SKM-1 treated with dmso at 0.1 percent for 144 hours (cell line): ENCODE data around the gene TACSTD2.
"Not testable (repeated sequence)": the region's sequence is repeated elsewhere in the genome, so short reads cannot be mapped to it uniquely, and the experiment has no call there.

Source experiments
- DNase-seq: peaks from one replicate; lab custom pipeline; 2025; ENCODE audit not compliant: unreplicated experiment; lab: John Stamatoyannopoulos, UW

TACSTD2 gene

GRCh38 chr1:58576727-58577653 is at the start of gene TACSTD2:
Gene TACSTD2 (minus strand): TSS chr1:58577252. CDS start chr1:58577156, 96 bp downstream.
- DNase-seq = no peak

- DNase-seq = no peak
These were observed 49.2 kb upstream of the TACSTD2 start for GRCh38 chr1:58626293-58626692.

- DNase-seq = not testable (repeated sequence)
These were observed 46.2 kb upstream of the TACSTD2 start for GRCh38 chr1:58623259-58623658.

DNA sequence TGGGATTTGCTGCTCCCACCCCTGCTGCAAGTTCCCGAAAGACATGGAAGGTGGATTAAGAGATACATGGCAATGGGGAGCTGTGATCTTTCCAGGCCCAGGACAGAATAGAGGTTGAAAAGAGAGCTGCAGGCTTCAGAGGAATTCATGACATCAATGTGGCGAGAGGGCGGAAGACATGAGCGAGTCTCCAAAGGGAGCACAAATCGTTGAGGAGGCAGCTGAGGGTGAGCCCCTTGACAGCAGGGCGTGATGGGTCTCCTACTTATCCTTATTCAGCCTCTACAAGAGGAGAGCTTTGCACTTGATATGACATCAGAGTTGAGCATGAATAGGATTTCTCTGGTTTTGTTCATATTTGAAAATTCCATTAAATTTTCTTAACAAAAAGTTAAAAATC is 45.5 kb upstream of the TACSTD2 start:
- no peak for DNase-seq

DNA sequence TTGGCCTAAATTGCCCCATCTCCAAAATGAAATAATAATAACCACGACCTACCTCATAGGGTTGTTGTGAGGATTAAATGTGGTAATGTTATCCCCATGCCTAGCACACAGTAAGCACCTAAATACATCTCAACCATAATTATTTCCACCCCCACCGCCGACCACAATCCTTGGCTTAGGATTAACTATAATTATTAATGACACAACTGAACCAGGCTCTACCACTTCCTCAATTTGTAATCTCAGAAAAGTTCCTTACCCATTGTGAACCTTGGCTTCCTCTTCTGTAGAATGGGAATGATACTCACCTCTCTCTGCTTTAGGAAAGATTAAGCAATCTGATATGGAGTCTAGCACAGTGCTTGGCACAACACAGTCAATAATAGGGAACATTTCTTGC is 44.3 kb upstream of the TACSTD2 start:
- DNase-seq = peak; percentile 52

DNA sequence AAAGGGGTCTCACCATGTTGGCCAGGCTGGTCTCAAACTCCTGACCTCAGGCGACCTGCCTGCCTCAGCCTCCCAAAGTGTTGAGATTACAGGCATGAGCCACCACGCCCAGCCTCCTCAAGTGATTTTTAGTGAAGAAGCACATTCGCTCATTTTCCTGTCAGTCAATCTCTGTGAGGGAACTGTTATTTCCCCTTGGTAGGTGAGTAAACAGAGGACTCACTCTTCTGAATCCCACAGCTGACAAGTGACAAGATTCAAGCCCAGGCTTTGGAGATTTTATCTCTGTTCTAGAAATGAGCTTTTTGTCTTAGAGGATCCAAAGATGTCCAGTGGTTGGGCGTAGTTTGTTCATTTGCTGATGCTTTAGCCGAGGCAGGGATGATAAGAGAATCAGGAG is 43.9 kb upstream of the TACSTD2 start:
- no peak for DNase-seq

DNA sequence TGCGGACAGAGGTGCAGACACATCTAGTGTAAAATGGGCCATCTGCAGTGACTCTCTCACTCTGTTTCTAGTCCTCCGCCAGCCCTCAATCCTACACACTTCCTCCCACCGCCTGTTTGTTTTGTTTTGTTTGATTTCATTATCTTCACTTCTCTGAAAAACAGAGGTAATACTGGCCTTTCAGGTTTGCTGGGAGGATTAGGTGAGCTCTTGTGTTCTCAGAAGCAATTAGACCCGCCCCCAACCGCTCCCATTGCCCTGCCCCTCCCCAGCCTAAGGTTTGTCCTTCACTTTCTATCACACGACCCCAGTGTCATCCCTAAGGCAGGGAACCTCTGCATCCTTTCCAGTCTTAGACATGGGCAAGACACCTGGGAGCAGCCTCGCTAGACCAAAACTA is 43.2 kb upstream of the TACSTD2 start:
- no peak for DNase-seq

- no peak for DNase-seq
These were observed 42.4 kb upstream of the TACSTD2 start for GRCh38 chr1:58619286-58620054.

- DNase-seq = no peak
These were observed 41.3 kb upstream of the TACSTD2 start for GRCh38 chr1:58618303-58618702.

DNA sequence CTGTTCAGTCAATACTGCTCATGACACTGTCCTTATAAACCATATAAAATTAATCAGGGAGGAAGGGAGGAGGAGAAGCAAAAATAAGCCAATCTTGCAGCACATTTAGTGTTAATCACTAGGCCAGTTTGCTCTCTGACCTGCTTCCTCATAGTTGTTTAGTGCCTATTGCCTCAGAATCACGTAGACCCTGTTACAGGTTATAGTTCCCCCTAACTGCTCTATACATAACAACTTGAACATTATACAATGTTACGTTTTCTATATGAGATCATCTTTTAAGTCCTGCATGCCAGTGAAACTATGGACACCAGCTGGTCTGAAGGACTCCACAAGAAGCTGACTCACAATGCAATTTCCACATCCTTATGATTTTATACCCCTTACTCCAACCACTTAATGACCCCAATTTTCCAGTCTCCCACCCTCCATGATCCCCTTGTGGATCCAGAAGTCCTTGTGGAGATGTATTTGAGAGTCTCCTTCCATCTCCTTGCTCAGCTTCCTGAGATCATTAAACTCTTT is 34.9 kb upstream of the TACSTD2 start:
- no peak for DNase-seq

DNA sequence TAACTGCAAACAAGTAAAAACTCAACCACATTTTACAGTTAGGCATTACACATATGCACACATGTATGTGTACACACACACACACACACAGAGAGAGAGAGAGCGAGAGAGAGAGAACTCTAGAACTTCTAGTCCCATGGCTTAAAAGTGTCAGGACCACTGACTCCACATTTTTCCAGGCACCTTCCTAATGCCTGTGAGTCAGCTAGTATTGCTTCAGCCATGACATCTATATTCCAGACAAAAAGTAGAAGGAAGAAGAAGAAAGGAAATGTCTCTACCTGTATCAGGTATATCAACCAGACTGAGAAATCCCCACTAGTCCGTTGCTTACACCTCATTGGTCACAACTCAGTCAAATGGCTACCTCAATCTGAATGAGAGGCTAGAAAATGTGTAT is 31.9 kb upstream of the TACSTD2 start:
- no peak for DNase-seq

GRCh38 chr1:58608297-58608696 is 31.2 kb upstream of the TACSTD2 start:
- DNase-seq = no peak

DNA sequence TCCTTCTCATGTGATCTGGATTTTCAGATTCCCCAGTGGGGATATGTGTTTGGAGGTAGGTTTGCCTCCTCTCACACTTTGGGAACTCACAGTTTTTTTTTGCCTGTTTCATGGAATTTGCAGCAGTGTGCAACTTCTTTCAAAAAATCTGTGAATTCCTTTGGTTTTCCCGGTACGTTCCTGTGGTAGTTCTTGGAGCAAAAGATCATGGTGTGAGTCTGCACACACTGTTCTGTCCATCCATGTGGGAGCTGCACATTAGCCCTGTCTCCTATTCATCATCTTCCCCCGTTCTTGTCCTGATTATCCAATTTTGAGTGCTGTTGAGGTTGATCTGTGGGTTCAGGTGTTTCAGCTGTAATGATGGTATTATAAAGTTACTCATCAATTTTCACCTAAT is 30.3 kb upstream of the TACSTD2 start:
- DNase-seq = no peak

GRCh38 chr1:58601921-58602320 is 24.9 kb upstream of the TACSTD2 start:
- not testable (repeated sequence) for DNase-seq

GRCh38 chr1:58597996-58598395 is 20.9 kb upstream of the TACSTD2 start:
- peak; percentile 24 for DNase-seq

GRCh38 chr1:58597076-58597475 is 20.0 kb upstream of the TACSTD2 start:
- DNase-seq = no peak

GRCh38 chr1:58596631-58597052 is 19.6 kb upstream of the TACSTD2 start:
- DNase-seq = no peak

- DNase-seq = no peak
These were observed 17.5 kb upstream of the TACSTD2 start for GRCh38 chr1:58594546-58594945.

DNA sequence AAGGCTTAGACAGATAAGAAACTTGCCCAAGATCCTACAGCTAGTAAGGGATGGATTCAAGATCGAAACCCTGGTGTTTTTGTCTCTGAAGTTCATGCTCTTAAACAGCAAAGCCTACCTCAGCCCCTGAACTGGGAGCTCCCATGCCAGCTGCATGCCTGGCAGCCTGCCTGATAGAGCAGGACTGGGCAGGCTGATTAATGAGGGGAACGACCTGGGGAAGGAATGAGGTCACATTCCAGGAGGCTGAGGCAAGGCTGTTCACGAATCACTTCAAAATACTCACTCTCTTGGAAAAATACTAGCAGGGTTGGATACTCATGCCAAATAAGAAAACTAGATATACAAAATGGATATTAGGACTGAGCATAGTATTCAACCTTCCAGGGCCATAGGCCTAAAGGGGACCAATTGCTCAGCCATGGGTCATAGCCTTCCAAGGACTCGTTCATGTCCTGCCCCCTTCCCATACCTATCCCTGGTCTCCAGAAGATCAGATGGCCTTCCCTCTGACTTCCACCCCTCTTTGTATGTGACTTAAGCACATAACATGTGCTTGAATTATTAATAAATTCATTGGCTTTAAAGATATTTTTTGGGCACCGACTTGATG is 15.6 kb upstream of the TACSTD2 start:
- DNase-seq = no peak

- DNase-seq = no peak
These were observed 14.8 kb upstream of the TACSTD2 start for GRCh38 chr1:58591806-58592205.

- DNase-seq = no peak
These were observed 13.0 kb upstream of the TACSTD2 start for GRCh38 chr1:58590019-58590418.
